Esophagus (tissue), 2 donors: ENCODE results near the gene POP7. TPM values are rescaled to one million over a fixed set of nuclear protein-coding genes. Genes with fewer than 3 reads are reported as not detected.

ENCODE experiments used
- H3K27ac ChIP-seq, 2 donors: one replicate each; pipeline ENCODE4 v1.5.1; 2013; ENCODE audit warnings: low read depth in 2 of 2, mild to moderate bottlenecking in 2 of 2, inconsistent platforms in 1 of 2, low read length in 1 of 2, moderate library complexity in 1 of 2
- H3K27me3 ChIP-seq, 2 donors: one replicate each; pipeline ENCODE4 v1.6.1; 2013; ENCODE audit warnings: low read length in 2 of 2, control low read depth in 1 of 2, mild to moderate bottlenecking in 1 of 2; ENCODE audit not compliant: insufficient read depth in 2 of 2, control insufficient read depth in 1 of 2
- H3K36me3 ChIP-seq, 2 donors: one replicate each; pipeline ENCODE4 v1.6.1; 2013; ENCODE audit warnings: low read length in 1 of 2; ENCODE audit not compliant: control insufficient read depth in 2 of 2, insufficient read depth in 2 of 2
- H3K4me1 ChIP-seq, 2 donors: one replicate each; pipeline ENCODE4 v1.6.1; 2013; ENCODE audit warnings: low read length in 1 of 2; ENCODE audit not compliant: control insufficient read depth in 2 of 2, insufficient read depth in 2 of 2
- H3K4me3 ChIP-seq, 2 donors: one replicate each; pipeline ENCODE4 v1.5.1; 2013; ENCODE audit warnings: low read length in 2 of 2, mild to moderate bottlenecking in 2 of 2, low read depth in 1 of 2, moderate library complexity in 1 of 2
- H3K9me3 ChIP-seq, 2 donors: one replicate each; pipeline ENCODE4 v1.6.1; 2013; ENCODE audit warnings: mild to moderate bottlenecking in 2 of 2, low read depth in 1 of 2, low read length in 1 of 2, moderate library complexity in 1 of 2; ENCODE audit not compliant: control insufficient read depth in 2 of 2, insufficient read depth in 1 of 2
- WGBS, 2 donors: extraction: QIAGEN DNeasy Blood & Tissue Kit; methylation state at CpG; one replicate each; pipeline ENCODE4 v1.1.7; 2013; 5-methylcytosine and 5-hydroxymethylcytosine counted together
- polyA plus RNA-seq, 2 donors: library from polyadenylated mRNA; stranded (reverse); fragments of 200-250 nt; gene quantifications; one replicate each; pipeline ENCODE4 v1.2.3, GENCODE V29; 2013
- donor health status: healthy with polysubstance abuse.
- donor health status: Bipolar disorder and iron deficiency.

POP7 gene
- polyA plus RNA-seq, 2 donors, result 29.4 to 42.1 TPM

DNA sequence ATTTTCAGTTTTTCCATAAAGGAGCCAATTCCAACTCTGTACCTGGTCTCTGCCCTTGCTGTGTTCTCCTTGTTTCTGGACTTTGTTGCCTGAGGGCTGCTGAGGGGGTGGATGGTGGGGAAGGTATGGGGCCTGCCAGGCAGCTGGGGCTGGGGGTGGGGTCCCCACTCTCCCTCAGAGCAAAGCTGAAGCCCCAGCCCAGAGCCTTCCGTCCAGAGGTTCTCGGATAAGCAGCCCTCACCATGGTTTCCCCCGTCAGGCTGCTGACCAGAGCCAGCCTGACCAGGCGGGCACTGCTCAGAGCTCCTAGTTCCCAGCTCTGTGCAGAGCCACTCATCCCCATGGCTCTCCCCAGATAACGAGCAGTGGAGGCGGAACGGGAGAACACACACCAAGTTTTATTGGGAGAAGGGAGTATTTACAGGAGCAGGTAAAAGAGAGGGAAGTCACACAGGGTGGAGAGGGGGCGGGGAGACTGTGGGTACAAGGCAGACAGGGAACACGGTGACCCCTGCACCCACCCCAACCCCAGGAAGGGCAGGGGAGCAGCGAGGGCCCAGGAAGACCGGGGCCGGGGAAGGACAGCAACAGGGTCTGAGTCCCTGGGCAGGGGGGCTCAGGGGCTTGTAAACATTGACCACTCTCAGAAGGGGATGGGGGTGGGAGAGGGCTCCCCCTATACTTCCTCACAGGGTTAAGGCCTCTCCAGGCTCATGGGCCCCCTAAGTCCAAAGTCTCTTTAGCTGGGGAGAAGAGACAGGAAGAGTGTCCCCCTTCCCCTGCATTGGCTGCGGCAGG is 26.6 kb upstream of the POP7 start:
- 66 to 77% methylated on average over 11 to 13 of the region's 13 CpGs for WGBS, 2 donors
- no peaks in the 10 kb centered on the region for H3K9me3 ChIP-seq
- H3K4me1 ChIP-seq, result peaks cover 8 to 10% of the 10 kb centered on the region in 2 donors
- peak overlapping the region; percentile 55 to 72 for H3K27ac ChIP-seq
- H3K27me3 ChIP-seq, result no peaks in the 10 kb centered on the region
- H3K4me3 ChIP-seq, result no peak overlapping the region
- peaks cover 21 to 58% of the 10 kb centered on the region in 2 donors for H3K36me3 ChIP-seq

DNA sequence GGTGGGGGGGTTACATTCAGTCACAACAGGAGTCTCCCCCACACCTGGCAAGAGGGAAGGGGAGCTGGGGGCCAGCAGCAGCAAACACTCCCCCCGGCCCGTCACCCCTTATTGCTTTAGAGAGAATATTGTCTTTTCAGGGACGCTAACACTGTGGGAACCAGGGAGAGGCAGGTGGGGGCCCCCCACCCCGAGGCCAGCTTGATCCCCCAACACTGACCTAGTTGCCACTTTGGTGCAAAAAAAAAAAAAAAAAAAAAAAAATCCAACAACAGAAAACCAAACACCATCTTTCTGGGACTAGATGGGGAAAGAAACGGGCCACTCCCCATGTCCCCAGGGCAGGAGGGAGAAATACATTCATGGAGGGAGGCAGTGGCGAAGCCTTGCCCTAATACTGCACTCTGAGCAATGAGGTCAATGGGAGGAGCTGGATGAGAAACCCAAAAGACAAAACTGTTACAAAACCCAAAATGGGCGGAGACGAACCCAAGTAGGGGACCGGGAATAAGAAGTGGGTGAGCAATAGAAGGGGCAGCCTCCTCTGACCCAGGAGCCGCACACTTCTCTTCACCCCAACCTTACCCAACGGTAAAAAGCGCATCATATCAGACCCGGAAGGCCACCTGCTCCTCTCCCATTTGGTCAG is 25.9 kb upstream of the POP7 start:
- WGBS, 2 donors, result 51 to 58% methylated on average over 13 of the region's 13 CpGs
- peak overlapping the region; percentile 58 to 79 for H3K27ac ChIP-seq
- H3K4me1 ChIP-seq, result peaks cover 8 to 10% of the 10 kb centered on the region in 2 donors

GRCh38 chr7:100680576-100681271 is 25.2 kb upstream of the POP7 start:
- 70 to 81% methylated on average over 18 of the region's 18 CpGs for WGBS, 2 donors
- Histone ChIP-seq H3K36me3 (peaks cover 21 to 72% of the 10 kb centered on the region in 2 donors), H3K27me3 (no peaks in the 10 kb centered on the region), H3K9me3 (no peaks in the 10 kb centered on the region), H3K27ac (peak overlapping the region; percentile 58 to 79), H3K4me3 (no peak overlapping the region), H3K4me1 (peaks cover 8 to 10% of the 10 kb centered on the region in 2 donors)

More for the DNA sequence above, 25.9 kb upstream of the POP7 start:
- H3K4me3 ChIP-seq, result no peak overlapping the region
- no peaks in the 10 kb centered on the region for H3K27me3 ChIP-seq
- no peaks in the 10 kb centered on the region for H3K9me3 ChIP-seq
- peaks cover 21 to 65% of the 10 kb centered on the region in 2 donors for H3K36me3 ChIP-seq

DNA sequence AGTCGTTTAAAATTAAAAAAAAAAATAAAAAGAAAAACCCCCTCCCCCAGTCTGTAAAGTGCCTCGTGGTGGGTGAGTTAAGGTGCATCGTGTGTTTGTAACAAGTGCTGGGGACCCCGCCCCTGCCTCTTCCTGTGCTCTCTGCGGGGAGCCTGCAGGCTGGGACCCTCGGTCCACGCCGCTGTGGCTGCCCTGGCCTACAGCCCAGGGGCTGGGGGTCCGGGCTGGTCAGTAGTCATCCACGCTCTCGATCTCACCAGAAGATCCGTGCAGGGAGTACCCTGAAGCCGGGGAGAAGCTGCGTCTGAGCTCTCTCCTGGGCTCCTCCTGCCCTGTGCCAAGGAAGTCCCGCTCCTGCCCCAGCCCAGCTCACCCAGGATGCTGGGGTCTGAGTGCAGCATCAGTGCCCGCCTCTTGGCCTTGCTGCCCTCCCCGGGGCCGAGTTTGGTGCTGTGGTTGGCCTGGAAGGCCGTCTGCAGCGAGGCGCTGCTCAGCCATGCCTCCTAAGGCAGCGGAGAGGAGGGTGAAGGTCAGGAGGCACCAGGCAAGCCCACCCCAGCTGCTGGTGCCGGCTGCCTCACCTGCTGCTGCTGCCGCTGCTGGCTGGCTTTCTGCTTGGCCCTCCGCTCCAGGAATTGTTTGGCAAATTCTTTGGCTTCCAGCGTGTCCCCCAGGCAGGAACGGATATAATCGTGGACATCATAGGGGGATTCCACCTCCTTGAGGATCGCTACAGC is 24.3 kb upstream of the POP7 start:
- peaks cover 24 to 78% of the 10 kb centered on the region in 2 donors for H3K36me3 ChIP-seq
- H3K27ac ChIP-seq, result no peak overlapping the region

DNA sequence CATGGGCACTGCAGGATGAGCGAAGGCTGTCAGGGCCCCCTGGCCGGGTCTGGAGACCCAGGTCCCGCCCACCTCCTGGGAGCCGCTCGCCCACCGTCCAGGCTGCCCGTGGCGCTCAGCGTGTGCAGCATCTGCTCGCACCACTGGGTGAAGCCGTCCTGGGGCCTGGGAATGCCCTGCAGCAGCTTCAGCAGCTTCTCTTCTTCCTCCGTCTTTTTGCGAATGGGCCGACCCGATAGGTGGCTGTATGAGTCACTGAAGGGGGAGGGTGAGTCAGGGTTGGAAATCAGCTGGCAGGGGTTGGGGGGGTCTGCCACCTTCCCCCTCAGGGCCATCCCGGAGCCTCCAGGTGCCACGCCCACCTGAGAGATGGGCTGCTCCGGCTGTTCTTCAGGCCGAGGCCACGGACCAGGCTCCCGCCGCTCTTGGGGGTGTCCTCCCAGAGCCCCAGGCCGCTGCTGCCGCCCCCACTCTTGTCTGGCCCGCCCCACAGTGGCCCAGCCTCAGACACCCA is 23.6 kb upstream of the POP7 start:
- H3K9me3 ChIP-seq, result no peaks in the 10 kb centered on the region
- 55 to 70% methylated on average over 15 to 25 of the region's 25 CpGs for WGBS, 2 donors
- H3K4me1 ChIP-seq, result peaks cover 5 to 9% of the 10 kb centered on the region in 2 donors
- H3K27ac ChIP-seq, result no peak overlapping the region
- peaks cover 22 to 78% of the 10 kb centered on the region in 2 donors for H3K36me3 ChIP-seq
- H3K4me3 ChIP-seq, result no peak overlapping the region
- no peaks in the 10 kb centered on the region for H3K27me3 ChIP-seq

More for the DNA sequence above, 24.3 kb upstream of the POP7 start:
- no peak overlapping the region for H3K4me3 ChIP-seq
- WGBS, 2 donors, result 76 to 79% methylated on average over 29 of the region's 29 CpGs
- no peaks in the 10 kb centered on the region for H3K9me3 ChIP-seq
- no peaks in the 10 kb centered on the region for H3K27me3 ChIP-seq
- H3K4me1 ChIP-seq, result peaks cover 5 to 9% of the 10 kb centered on the region in 2 donors

GRCh38 chr7:100682991-100683658 is 22.8 kb upstream of the POP7 start:
- Histone ChIP-seq H3K9me3 (no peaks in the 10 kb centered on the region), H3K27me3 (no peaks in the 10 kb centered on the region), H3K36me3 (peaks cover 14 to 77% of the 10 kb centered on the region in 2 donors), H3K27ac (no peak overlapping the region), H3K4me3 (no peak overlapping the region), H3K4me1 (peaks cover 5 to 9% of the 10 kb centered on the region in 2 donors)
- WGBS, 2 donors, result 83 to 85% methylated on average over 27 to 28 of the region's 28 CpGs

GRCh38 chr7:100683659-100684533 is 22.0 kb upstream of the POP7 start:
- H3K4me3 ChIP-seq, result no peak overlapping the region
- H3K27ac ChIP-seq, result no peak overlapping the region
- H3K4me1 ChIP-seq, result peaks cover 5 to 9% of the 10 kb centered on the region in 2 donors
- 90 to 92% methylated on average over 36 to 37 of the region's 37 CpGs for WGBS, 2 donors
- H3K9me3 ChIP-seq, result no peaks in the 10 kb centered on the region
- H3K36me3 ChIP-seq, result peaks cover 13 to 75% of the 10 kb centered on the region in 2 donors
- H3K27me3 ChIP-seq, result no peaks in the 10 kb centered on the region

DNA sequence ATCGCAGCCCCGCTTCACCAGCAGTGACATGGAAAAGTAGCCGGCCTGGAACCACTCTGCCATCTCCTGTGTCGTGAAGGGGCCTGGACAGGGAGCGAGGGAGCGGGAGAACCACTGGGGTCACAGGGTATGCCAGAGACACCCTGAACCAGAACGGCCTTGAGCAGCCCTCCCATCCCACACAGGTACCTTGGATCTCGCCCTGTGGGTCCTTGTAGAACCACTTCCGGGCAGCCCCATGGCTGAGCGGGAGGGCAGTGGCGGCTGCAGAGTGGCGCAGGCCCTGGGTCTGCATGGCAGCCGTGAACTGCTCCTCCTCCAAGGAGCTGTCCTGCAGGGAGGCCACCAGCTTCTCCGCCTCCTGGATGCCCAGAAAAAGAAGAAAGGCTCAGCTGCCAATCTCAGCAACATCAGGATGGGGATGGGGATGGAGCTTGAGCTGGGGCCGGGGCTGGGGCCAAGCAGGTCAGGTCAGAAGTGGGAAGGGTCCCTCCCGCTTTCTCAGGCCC is 21.3 kb upstream of the POP7 start:
- 93 to 94% methylated on average over 16 of the region's 16 CpGs for WGBS, 2 donors
- Histone ChIP-seq H3K4me3 (no peak overlapping the region), H3K27ac (no peak overlapping the region), H3K9me3 (no peaks in the 10 kb centered on the region), H3K36me3 (peaks cover 13 to 73% of the 10 kb centered on the region in 2 donors), H3K4me1 (peaks cover 4 to 5% of the 10 kb centered on the region in 2 donors), H3K27me3 (no peaks in the 10 kb centered on the region)
